CD4-positive, CD25-positive, alpha-beta regulatory T cell (primary cell): ENCODE data around the gene MSANTD7. TPM values are rescaled to one million over a fixed set of nuclear protein-coding genes. Genes with fewer than 3 reads are reported as not detected.

Experiments
- ATAC-seq, 2 donors: fragments of 150-1000 bp; cut with Tn5 transposase; one replicate each; pipeline ENCODE4 v1.10.0; 2021; ENCODE audit warnings: low read depth in 2 of 2, moderate number of reproducible peaks in 2 of 2, moderate library complexity in 1 of 2
- DNase-seq, 3 donors: peaks; one replicate each; pipeline versions ENCODE4 v3.0.0 to v3.0.0-alpha.2; 2012 to 2022; ENCODE audit warnings: mixed read lengths in 1 of 3
- H3K27ac ChIP-seq: one replicate; pipeline ENCODE4 v1.7.0; 2013; ENCODE audit warnings: mild to moderate bottlenecking, low read length; ENCODE audit not compliant: insufficient read depth, poor library complexity, severe bottlenecking
- H3K27me3 ChIP-seq: one replicate; pipeline ENCODE4 v1.7.0; 2013; ENCODE audit warnings: low read length; ENCODE audit not compliant: control insufficient read depth, insufficient read depth
- H3K36me3 ChIP-seq: one replicate; pipeline ENCODE4 v1.7.0; 2013; ENCODE audit warnings: mild to moderate bottlenecking, low read length, moderate library complexity; ENCODE audit not compliant: control insufficient read depth, insufficient read depth
- H3K4me1 ChIP-seq: 2 replicates; pipeline ENCODE4 v1.7.0; 2013; ENCODE audit warnings: mild to moderate bottlenecking, low read length; ENCODE audit not compliant: insufficient read depth, control insufficient read depth, poor library complexity, severe bottlenecking
- H3K4me3 ChIP-seq: one replicate; pipeline ENCODE4 v1.7.0; 2013; ENCODE audit warnings: low read depth, mild to moderate bottlenecking, low read length, moderate library complexity
- H3K9me3 ChIP-seq, 2 experiments: 1 replicate in 1 of 2; 2 replicates in 1 of 2; pipeline ENCODE4 v1.7.0; 2013; ENCODE audit warnings: low read length in 2 of 2, mild to moderate bottlenecking in 1 of 2, moderate library complexity in 1 of 2; ENCODE audit not compliant: control insufficient read depth in 2 of 2
- H3K27ac Mint-ChIP-seq, 3 donors: one replicate each; pipeline ENCODE4 v1.8.0; 2020 to 2022; ENCODE audit warnings: mild to moderate bottlenecking in 3 of 3, mixed read lengths in 3 of 3, moderate library complexity in 2 of 3
- H3K27me3 Mint-ChIP-seq: one replicate; pipeline ENCODE4 v1.8.0; 2022; ENCODE audit warnings: mild to moderate bottlenecking, mixed read lengths
- H3K36me3 Mint-ChIP-seq: one replicate; pipeline ENCODE4 v1.8.0; 2020; ENCODE audit warnings: mixed read lengths
- H3K4me1 Mint-ChIP-seq, 4 donors: one replicate each; pipeline ENCODE4 v1.8.0; 2020 to 2022; ENCODE audit warnings: mixed read lengths in 4 of 4, mild to moderate bottlenecking in 1 of 4
- H3K4me3 Mint-ChIP-seq, 4 donors: one replicate each; pipeline ENCODE4 v1.8.0; 2020 to 2022; ENCODE audit warnings: mild to moderate bottlenecking in 4 of 4, mixed read lengths in 4 of 4, moderate library complexity in 3 of 4
- H3K9me3 Mint-ChIP-seq, 7 donors: one replicate each; pipeline ENCODE4 v1.8.0; 2020 to 2022; ENCODE audit warnings: mixed read lengths in 7 of 7, mild to moderate bottlenecking in 3 of 7, moderate library complexity in 2 of 7
- polyA plus RNA-seq, 4 donors: library from polyadenylated mRNA; unstranded; fragments of 300-500 nt; fragmentation: Illumina TruSeq; gene quantifications; one replicate each; pipeline ENCODE4 v1.2.3, GENCODE V29; 2021
- total RNA-seq: library from RNA; stranded (reverse); gene quantifications from one replicate; pipeline ENCODE4 v1.2.3, GENCODE V29; 2022

MSANTD7 gene
- total and polyA plus RNA-seq, 5 donors from 2014 or later: 8.4 to 28.9 (median 9.9) TPM

DNA sequence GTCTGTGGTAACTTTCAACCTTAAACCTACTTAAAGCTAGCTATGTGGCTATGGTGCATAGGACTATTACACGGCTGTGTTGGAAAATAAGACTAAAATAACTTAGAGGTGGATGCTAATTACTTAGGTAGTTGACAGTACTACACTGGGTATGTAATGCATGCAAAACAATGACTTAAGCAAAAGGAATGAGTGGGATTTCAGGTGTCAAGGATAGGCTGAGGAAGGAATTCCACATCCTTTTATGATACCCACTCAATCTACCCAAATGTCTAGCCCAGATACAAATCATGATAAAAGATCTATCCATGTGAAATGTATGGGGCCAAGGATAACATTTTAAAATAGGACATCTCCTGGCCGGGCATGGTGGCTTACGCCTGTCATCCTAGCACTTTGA, 14.1 kb upstream of the MSANTD7 start:
- H3K27me3 Mint-ChIP-seq: no peaks in the 10 kb centered on the region

GRCh38 chr10:14826076-14826829, 11.9 kb upstream of the MSANTD7 start:
- Mint-ChIP-seq H3K36me3 (no peaks in the 10 kb centered on the region), H3K27me3 (no peaks in the 10 kb centered on the region), H3K4me3 (no peak overlapping the region), H3K4me1 (peaks cover 0 to 6% (median 4%) of the 10 kb centered on the region in 4 donors), H3K27ac (peak overlapping the region in 2 of 3 donors; percentile 23 to 88), H3K9me3 (no peaks in the 10 kb centered on the region)
- Histone ChIP-seq H3K4me1 (no peaks in the 10 kb centered on the region), H3K27me3 (no peaks in the 10 kb centered on the region), H3K36me3 (no peaks in the 10 kb centered on the region), H3K9me3 (no peaks in the 10 kb centered on the region), H3K4me3 (no peak overlapping the region), H3K27ac (no peak overlapping the region)
- no peak for DNase-seq
- no peak for ATAC-seq

More for the DNA sequence above, 14.1 kb upstream of the MSANTD7 start:
- Mint-ChIP-seq H3K36me3 (no peaks in the 10 kb centered on the region), H3K4me3 (no peak overlapping the region), H3K27ac (no peak overlapping the region), H3K4me1 (peaks cover 0 to 6% (median 4%) of the 10 kb centered on the region in 4 donors), H3K9me3 (no peaks in the 10 kb centered on the region)
- Histone ChIP-seq H3K9me3 (no peaks in the 10 kb centered on the region), H3K4me3 (no peak overlapping the region), H3K27ac (no peak overlapping the region), H3K36me3 (no peaks in the 10 kb centered on the region), H3K4me1 (no peaks in the 10 kb centered on the region), H3K27me3 (no peaks in the 10 kb centered on the region)
- DNase-seq: no peak
- ATAC-seq: no peak

GRCh38 chr10:14833106-14833505, 5.0 kb upstream of the MSANTD7 start:
- no peak overlapping the region for H3K27ac Mint-ChIP-seq
- H3K27ac ChIP-seq: no peak overlapping the region
- H3K36me3 ChIP-seq: no peaks in the 10 kb centered on the region
- ATAC-seq (no peak), DNase-seq (no peak)
- H3K4me3 Mint-ChIP-seq: no peak overlapping the region
- H3K4me1 ChIP-seq: peaks cover 9% of the 10 kb centered on the region
- peaks cover 8% of the 10 kb centered on the region for H3K36me3 Mint-ChIP-seq
- H3K27me3 ChIP-seq: no peaks in the 10 kb centered on the region
- no peaks in the 10 kb centered on the region for H3K9me3 ChIP-seq
- H3K27me3 Mint-ChIP-seq: no peaks in the 10 kb centered on the region
- peaks cover 6 to 12% (median 9%) of the 10 kb centered on the region in 4 donors for H3K4me1 Mint-ChIP-seq
- no peaks in the 10 kb centered on the region for H3K9me3 Mint-ChIP-seq
- H3K4me3 ChIP-seq: no peak overlapping the region

GRCh38 chr10:14836208-14836607, 1.9 kb upstream of the MSANTD7 start:
- no peak for DNase-seq
- H3K27ac ChIP-seq: no peak overlapping the region
- peaks cover 6% of the 10 kb centered on the region for H3K36me3 ChIP-seq
- H3K27me3 ChIP-seq: no peaks in the 10 kb centered on the region
- H3K36me3 Mint-ChIP-seq: peaks cover 11% of the 10 kb centered on the region
- H3K27me3 Mint-ChIP-seq: no peaks in the 10 kb centered on the region
- H3K4me1 ChIP-seq: peaks cover 22% of the 10 kb centered on the region
- H3K9me3 Mint-ChIP-seq: no peaks in the 10 kb centered on the region
- H3K4me3 Mint-ChIP-seq: peak overlapping the region; percentile 2 to 99 (median 96)
- H3K27ac Mint-ChIP-seq: no peak overlapping the region
- H3K9me3 ChIP-seq: no peaks in the 10 kb centered on the region
- peaks cover 15 to 32% (median 24%) of the 10 kb centered on the region in 4 donors for H3K4me1 Mint-ChIP-seq
- H3K4me3 ChIP-seq: no peak overlapping the region
- ATAC-seq: no peak

GRCh38 chr10:14837003-14837756, 926 bp upstream of the MSANTD7 start:
- Mint-ChIP-seq H3K27me3 (no peaks in the 10 kb centered on the region), H3K9me3 (no peaks in the 10 kb centered on the region), H3K4me1 (peaks cover 15 to 37% (median 27%) of the 10 kb centered on the region in 4 donors), H3K36me3 (peaks cover 11% of the 10 kb centered on the region), H3K27ac (peak overlapping the region; percentile 95 to 99 (median 98)), H3K4me3 (peak overlapping the region; percentile 96 to 99 (median 97))
- no peak for ATAC-seq
- H3K36me3 ChIP-seq: peaks cover 16% of the 10 kb centered on the region
- H3K27ac ChIP-seq: peak overlapping the region; percentile 90
- peak overlapping the region; percentile 81 for H3K4me3 ChIP-seq
- H3K27me3 ChIP-seq: no peaks in the 10 kb centered on the region
- H3K4me1 ChIP-seq: peaks cover 22% of the 10 kb centered on the region
- DNase-seq: peak in 1 of 3 donors; percentile 1
- H3K9me3 ChIP-seq: no peaks in the 10 kb centered on the region

GRCh38 chr10:14838582-14839304, 637 bp downstream of the MSANTD7 start:
- peaks cover 3% of the 10 kb centered on the region for H3K36me3 Mint-ChIP-seq
- peak overlapping the region; percentile 91 for H3K4me3 ChIP-seq
- no peaks in the 10 kb centered on the region for H3K9me3 ChIP-seq
- H3K36me3 ChIP-seq: peaks cover 31% of the 10 kb centered on the region
- no peaks in the 10 kb centered on the region for H3K27me3 ChIP-seq
- no peaks in the 10 kb centered on the region for H3K9me3 Mint-ChIP-seq
- H3K27ac ChIP-seq: peak overlapping the region; percentile 90
- ATAC-seq (peak in 1 of 2 donors; percentile 0), DNase-seq (peak; percentile 11 to 37 (median 21))
- peak overlapping the region; percentile 96 to 99 (median 97) for H3K4me3 Mint-ChIP-seq
- H3K27me3 Mint-ChIP-seq: no peaks in the 10 kb centered on the region
- H3K4me1 Mint-ChIP-seq: peaks cover 15 to 37% (median 27%) of the 10 kb centered on the region in 4 donors
- peaks cover 22% of the 10 kb centered on the region for H3K4me1 ChIP-seq
- peak overlapping the region; percentile 95 to 99 (median 98) for H3K27ac Mint-ChIP-seq

DNA sequence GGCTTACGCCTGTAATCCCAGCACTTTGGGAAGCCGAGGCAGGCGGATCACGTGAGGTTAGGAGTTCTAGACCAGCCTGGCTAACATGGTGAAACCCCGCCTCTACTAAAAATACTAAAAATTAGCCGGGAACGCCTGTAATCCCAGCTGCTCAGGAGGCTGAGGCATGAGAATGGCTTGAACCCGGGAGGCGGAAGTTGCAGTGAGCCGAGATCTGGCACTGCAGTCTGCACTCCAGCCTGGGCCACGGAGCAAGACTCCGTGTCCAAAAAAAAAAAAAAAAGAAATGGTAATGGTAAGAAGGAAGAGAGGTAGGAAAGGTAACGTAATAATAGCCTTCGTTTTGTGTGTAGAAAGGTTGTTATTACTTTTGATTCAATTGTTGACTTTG, 1.2 kb downstream of the MSANTD7 start:
- Mint-ChIP-seq H3K36me3 (peaks cover 7% of the 10 kb centered on the region), H3K27ac (peak overlapping the region; percentile 71 to 98 (median 93)), H3K9me3 (no peaks in the 10 kb centered on the region), H3K4me3 (peak overlapping the region; percentile 96 to 99 (median 97)), H3K4me1 (peaks cover 15 to 41% (median 27%) of the 10 kb centered on the region in 4 donors), H3K27me3 (no peaks in the 10 kb centered on the region)
- ATAC-seq (no peak), DNase-seq (no peak)
- Histone ChIP-seq H3K36me3 (peaks cover 37% of the 10 kb centered on the region), H3K9me3 (no peaks in the 10 kb centered on the region), H3K27me3 (no peaks in the 10 kb centered on the region), H3K27ac (peak overlapping the region; percentile 7), H3K4me3 (peak overlapping the region; percentile 91), H3K4me1 (peaks cover 22% of the 10 kb centered on the region)
